ENCODE measurements around the gene ERCC4. TPM values are rescaled to one million over a fixed set of nuclear protein-coding genes. Genes with fewer than 3 reads are reported as not detected.

The ERCC4 gene
- total RNA-seq, 1 donor from 2014 or later, result 6.2 TPM

DNA sequence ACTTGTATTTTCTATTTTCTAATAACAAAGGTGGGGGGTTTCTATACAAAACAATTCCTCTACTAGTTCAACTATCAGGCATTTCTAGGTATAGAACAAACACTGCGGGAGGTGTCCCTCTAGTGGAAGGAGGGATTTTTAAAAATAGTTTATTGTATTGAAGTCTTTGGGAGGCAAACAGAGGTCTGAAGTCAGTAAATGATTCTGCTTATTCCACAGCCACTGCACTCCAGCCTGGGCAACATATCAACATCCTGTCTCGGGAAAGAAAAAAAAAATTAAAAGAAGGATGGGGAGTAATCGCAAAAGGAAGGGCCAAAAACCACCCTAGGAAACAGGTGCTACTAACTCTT, 648 bp upstream of the ERCC4 start:
- intact Hi-C loops (cut with DNase I), result loop anchor here (1.0 to 10.0 kb wide), 4 partner anchors 9 to 807 kb away; no protein-coding TSS in a partner anchor

DNA sequence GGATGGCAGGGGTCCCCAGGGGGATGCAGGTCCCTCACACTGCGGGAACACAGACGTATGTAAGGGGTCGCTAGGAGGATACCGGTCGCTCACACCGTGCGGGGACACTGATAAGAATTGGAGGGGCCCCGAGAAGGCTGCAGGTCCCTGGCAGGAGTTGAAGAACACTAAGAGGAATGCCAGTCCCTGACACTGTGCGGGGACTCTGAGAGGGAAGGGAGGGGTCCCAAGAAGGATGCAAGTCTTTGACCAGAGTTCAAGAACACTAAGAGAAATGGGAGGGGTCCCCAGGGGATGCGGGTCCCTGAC, 510 bp downstream of the ERCC4 start:
- intact Hi-C loops (cut with DNase I), result loop anchor here (5.0 kb wide), 6 partner anchors 97 to 382 kb away; partner anchors contain the start of gene MRTFB
- H3K4me1 ChIP-seq, result peaks cover 4 to 7% of the 10 kb centered on the region in 2 donors
- peaks cover 0 to 4% of the 10 kb centered on the region in 2 donors for H3K36me3 ChIP-seq
- H3K27ac ChIP-seq, result peak overlapping the region; percentile 68 to 78
- DNase-seq (ENCODE audit: low spot score in 2 of 2), result no peak
- H3K27me3 ChIP-seq, result no peaks in the 10 kb centered on the region
- no peaks in the 10 kb centered on the region for H3K9me3 ChIP-seq
- peak overlapping the region; percentile 92 to 94 for H3K4me3 ChIP-seq
- TF ChIP-seq, protein P1, sequence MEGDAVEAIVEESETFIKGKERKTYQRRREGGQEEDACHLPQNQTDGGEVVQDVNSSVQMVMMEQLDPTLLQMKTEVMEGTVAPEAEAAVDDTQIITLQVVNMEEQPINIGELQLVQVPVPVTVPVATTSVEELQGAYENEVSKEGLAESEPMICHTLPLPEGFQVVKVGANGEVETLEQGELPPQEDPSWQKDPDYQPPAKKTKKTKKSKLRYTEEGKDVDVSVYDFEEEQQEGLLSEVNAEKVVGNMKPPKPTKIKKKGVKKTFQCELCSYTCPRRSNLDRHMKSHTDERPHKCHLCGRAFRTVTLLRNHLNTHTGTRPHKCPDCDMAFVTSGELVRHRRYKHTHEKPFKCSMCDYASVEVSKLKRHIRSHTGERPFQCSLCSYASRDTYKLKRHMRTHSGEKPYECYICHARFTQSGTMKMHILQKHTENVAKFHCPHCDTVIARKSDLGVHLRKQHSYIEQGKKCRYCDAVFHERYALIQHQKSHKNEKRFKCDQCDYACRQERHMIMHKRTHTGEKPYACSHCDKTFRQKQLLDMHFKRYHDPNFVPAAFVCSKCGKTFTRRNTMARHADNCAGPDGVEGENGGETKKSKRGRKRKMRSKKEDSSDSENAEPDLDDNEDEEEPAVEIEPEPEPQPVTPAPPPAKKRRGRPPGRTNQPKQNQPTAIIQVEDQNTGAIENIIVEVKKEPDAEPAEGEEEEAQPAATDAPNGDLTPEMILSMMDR (IDR thresholded peaks at IDR 0.05), result no peak

More for the DNA sequence above, 648 bp upstream of the ERCC4 start:
- Histone ChIP-seq H3K36me3 (peaks cover 0 to 4% of the 10 kb centered on the region in 2 donors), H3K4me1 (peaks cover 4 to 9% of the 10 kb centered on the region in 2 donors), H3K4me3 (peak overlapping the region in 1 of 2 donors; percentile 50), H3K27me3 (no peaks in the 10 kb centered on the region), H3K9me3 (no peaks in the 10 kb centered on the region), H3K27ac (peak overlapping the region; percentile 62 to 78)
- DNase-seq (ENCODE audit: low spot score in 2 of 2), result no peak
- TF ChIP-seq, protein P1 (IDR thresholded peaks at IDR 0.05), result no peak

DNA sequence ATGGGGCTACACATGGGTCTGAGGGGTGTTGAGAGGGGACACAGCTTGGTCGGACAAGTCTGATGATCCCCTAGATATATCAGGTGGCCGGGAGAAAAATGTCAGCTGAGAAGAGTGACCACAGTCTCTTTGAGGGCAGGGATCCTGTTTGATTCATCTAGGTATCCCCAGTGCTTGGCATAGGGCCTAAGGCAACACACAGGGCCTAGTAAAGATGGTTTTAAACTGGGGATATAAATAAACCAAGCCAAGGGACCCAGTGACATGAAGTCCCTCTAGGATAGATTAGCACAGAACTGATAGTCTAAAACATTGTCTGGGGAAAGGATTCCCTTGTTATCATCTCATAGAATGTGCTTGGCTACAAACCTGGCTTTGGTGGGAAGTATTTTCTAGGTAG, 1.4 kb downstream of the ERCC4 start:
- Histone ChIP-seq H3K4me1 (peaks cover 4 to 7% of the 10 kb centered on the region in 2 donors), H3K9me3 (no peaks in the 10 kb centered on the region), H3K27ac (no peak overlapping the region), H3K4me3 (no peak overlapping the region), H3K27me3 (no peaks in the 10 kb centered on the region), H3K36me3 (peaks cover 0 to 9% of the 10 kb centered on the region in 2 donors)
- TF ChIP-seq, protein P1 (IDR thresholded peaks at IDR 0.05), result no peak
- no peak for DNase-seq (ENCODE audit: low spot score in 2 of 2)
- intact Hi-C loops (cut with DNase I), result loop anchor here (5.0 kb wide), 6 partner anchors 96 to 381 kb away; partner anchors contain the start of gene MRTFB

DNA sequence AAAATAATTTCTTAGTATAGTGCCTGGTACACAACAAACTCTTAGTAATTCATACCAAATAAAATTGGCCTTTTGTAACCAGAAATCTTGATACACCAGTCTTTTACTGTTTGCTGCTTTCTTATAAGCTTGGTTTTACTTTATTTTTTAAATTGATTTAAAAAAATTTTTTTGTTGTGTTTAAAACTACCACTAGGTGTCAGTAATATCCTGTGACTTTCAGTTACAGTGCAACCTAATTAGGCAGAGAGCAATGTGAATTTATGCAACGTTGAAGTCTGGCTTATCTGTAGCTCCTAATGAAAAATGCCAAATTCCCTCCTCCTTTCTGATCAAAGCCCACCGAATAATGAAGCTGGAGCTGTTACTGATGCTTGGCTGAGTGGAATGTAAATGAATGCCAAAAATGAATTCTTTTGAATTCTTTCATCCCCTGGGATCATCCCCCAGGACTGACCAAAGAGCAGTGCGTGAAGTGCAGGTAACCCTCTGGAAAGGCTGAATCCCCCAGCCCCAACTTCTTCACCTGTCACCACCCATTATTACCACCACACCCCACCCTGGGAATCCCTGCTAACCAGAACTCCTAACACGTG, 3.8 kb downstream of the ERCC4 start:
- Histone ChIP-seq H3K36me3 (peaks cover 0 to 12% of the 10 kb centered on the region in 2 donors), H3K27ac (no peak overlapping the region), H3K4me1 (peaks cover 4 to 7% of the 10 kb centered on the region in 2 donors), H3K4me3 (no peak overlapping the region), H3K9me3 (no peaks in the 10 kb centered on the region), H3K27me3 (no peaks in the 10 kb centered on the region)
- intact Hi-C loops (cut with DNase I), result loop anchor here (2.0 to 5.0 kb wide), 7 partner anchors 94 to 605 kb away; partner anchors contain the start of gene MRTFB
- TF ChIP-seq, protein P1 (IDR thresholded peaks at IDR 0.05), result peak; percentile 45 to 67 (median 56)
- DNase-seq (ENCODE audit: low spot score in 2 of 2), result no peak

DNA sequence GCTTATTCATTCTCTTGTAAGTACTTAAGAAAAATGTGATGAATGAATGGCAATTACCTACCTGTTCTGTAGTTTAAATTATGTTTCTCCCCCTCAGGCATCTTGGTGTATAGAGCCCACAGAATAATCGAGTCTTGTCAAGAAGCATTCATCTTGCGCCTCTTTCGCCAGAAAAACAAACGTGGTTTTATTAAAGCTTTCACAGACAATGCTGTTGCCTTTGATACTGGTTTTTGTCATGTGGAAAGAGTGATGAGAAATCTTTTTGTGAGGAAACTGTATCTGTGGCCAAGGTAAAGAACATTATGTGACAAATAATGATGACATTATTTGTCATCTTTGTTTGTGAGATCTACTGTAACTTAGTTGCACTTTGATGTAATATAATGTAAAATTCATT, 6.5 kb downstream of the ERCC4 start:
- no peaks in the 10 kb centered on the region for H3K9me3 ChIP-seq
- H3K27me3 ChIP-seq, result no peaks in the 10 kb centered on the region
- intact Hi-C loops (cut with DNase I), result no loop called here
- peaks cover 0 to 12% of the 10 kb centered on the region in 2 donors for H3K36me3 ChIP-seq
- no peak overlapping the region for H3K4me3 ChIP-seq
- H3K27ac ChIP-seq, result no peak overlapping the region
- no peak for DNase-seq (ENCODE audit: low spot score in 2 of 2)
- TF ChIP-seq, protein P1 (IDR thresholded peaks at IDR 0.05), result no peak
- H3K4me1 ChIP-seq, result no peaks in the 10 kb centered on the region
